Measurements from ENCODE around the gene ZNF695.

- TF ChIP-seq CTCF (IDR thresholded peaks at IDR 0.05) (no peak), RAD21 (IDR thresholded peaks at IDR 0.05; ENCODE audit: low read length) (no peak), FOXM1 (IDR thresholded peaks at IDR 0.05; ENCODE audit: low read depth) (no peak)
Observed at GRCh38 chr1:246946366-246946765, 61.5 kb downstream of the ZNF695 start.
